Measurements from ENCODE around the gene TMC1.
"Not testable (repeated sequence)": the region's sequence is repeated elsewhere in the genome, so short reads cannot be mapped to it uniquely, and the experiment has no call there.

The TMC1 gene

DNA sequence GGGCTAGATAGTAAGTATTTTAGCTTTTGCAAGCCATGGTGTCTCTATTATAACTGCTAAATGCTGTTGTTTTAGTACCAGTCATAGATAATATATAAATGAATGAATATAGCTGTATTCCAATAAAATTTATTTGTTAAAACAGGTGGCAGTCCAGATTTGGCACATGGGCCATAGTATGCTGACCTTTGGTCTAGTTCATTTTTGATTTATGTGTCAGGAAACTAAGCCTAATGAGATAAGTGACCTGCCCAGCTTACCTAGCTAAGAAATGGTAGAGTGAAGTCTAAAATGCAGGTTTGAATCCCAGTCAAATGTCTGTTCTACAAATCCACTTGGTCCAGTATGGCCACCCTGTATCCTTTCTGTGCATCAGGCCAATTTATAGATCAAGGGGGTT is 292.1 kb downstream of the TMC1 start:
- DNase-seq: no peak

GRCh38 chr9:72814083-72814597 is 292.7 kb downstream of the TMC1 start:
- DNase-seq: no peak

DNA sequence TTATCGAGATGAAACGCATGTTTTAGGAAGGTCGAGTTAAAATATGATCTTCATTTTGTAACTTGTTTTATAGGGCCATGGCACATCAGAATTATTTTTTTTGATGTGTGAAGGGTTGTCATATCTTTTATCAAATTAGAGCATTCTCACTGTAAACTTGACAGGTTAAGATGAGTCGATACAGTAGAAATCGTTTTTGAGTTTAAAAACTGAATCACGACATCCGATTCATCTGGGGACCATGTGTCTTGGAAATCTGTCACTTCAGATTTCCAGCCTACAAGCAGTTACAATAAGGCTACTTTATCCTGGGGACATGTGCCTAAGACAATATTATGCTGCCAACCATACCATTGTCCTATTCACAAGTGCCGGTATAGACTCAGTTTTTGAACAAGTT is 295.3 kb downstream of the TMC1 start:
- no peak for DNase-seq

GRCh38 chr9:72817413-72817812 is 296.0 kb downstream of the TMC1 start:
- DNase-seq: no peak

DNA sequence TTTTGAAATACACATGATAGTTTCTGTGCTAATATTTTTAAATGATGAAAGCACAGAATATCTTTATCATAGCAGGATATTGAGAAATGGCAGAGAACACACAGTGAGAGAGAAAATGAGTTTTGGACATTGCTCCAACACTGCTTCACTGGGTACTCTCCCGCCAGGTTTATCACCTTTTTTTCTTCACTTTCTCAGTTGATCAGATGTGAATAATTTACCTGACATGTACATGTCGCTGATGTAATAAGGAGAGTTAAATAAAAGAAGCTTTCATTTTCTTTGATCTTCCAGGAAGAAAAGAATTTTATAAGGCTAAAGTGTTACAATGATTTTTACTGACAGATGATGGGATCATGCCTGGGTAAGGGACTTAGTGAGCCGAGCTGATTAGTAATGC is 297.0 kb downstream of the TMC1 start:
- DNase-seq: no peak

- no peak for DNase-seq
These were observed 302.6 kb downstream of the TMC1 start for GRCh38 chr9:72823971-72824370.

DNA sequence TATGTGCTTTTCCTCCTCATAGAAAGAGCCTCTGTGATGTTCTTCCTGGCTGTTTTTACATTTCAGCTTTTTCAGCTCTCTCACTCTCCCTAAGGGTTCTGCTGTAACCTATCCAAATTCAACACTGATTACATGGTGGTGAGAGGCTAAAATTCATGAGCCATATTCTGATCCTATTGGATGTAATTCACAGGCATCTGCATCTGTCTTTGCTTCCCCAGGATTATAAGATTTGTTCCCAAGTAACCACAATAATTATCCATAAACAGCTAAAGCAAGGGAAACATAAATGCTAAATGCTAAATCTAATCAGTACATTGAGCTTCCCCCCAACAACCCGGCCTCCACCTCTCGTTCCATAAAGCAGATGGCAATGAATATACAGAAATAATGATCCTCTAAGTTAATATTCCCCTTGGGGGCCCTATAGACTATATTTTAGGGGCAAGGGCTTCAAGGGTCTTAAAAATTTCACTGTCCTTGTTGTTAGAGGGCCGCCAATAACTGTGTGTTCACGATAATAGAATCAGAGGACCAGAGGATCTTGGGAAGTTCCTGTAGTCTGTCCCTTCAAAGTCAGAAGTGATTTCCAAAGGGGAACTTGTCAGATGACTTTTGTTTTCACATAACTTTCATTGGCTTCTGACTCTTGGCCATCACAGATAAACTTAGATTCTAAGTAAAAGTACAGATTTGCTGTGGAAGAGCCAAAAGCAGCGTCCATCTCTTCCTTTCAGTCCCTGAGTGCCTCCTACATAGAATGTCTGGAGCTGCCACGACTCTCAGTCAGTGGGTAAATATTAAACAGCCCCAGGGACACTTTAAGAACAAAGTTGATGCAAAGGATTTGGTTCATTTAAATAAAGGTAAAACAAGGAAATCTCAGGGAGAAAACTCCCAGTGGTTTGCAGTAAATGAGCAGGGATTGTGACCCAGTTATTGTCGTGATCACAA is 305.9 kb downstream of the TMC1 start:
- DNase-seq: no peak

- no peak for DNase-seq
These were observed 306.7 kb downstream of the TMC1 start for GRCh38 chr9:72827950-72828731.

DNA sequence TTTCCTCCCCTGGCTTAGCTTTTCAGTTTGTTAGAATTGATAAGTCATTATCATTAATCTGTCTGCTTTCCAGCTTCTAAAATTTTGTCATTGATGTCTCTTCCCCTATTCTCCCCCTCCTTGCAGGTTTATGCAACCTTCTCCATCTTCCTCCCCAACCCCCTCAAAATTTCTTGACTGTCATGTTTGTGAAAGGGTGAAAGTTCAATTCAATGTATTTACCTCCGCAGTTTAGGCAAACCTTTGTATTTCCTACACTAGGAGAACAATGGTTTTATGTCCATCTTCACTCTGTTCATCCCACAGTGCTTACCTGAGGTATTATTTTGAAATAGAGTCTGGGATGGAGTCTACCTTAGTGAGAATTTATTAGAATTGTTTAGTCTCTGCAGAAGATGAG is 313.6 kb downstream of the TMC1 start:
- DNase-seq: no peak

- no peak for DNase-seq
These were observed 315.4 kb downstream of the TMC1 start for GRCh38 chr9:72836790-72837189.

DNA sequence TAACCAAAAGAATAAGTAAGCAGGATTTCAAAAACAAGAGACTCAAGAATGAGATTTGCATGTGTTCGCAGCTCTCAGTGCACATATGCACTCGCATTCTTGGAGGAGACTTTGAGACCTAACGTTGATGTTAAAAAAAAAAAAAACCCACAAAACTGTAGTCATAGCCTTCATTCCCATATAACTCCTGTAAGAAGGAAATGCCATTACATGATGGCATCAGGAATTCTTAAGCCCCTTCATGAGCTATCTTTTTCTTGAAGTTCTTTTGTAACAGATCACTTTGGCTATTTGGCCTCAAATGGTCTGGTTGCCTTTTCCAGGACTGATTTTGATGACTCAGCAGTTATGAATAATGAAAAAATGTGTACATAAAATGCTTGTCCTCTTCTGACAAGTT is 317.7 kb downstream of the TMC1 start:
- no peak for DNase-seq

DNA sequence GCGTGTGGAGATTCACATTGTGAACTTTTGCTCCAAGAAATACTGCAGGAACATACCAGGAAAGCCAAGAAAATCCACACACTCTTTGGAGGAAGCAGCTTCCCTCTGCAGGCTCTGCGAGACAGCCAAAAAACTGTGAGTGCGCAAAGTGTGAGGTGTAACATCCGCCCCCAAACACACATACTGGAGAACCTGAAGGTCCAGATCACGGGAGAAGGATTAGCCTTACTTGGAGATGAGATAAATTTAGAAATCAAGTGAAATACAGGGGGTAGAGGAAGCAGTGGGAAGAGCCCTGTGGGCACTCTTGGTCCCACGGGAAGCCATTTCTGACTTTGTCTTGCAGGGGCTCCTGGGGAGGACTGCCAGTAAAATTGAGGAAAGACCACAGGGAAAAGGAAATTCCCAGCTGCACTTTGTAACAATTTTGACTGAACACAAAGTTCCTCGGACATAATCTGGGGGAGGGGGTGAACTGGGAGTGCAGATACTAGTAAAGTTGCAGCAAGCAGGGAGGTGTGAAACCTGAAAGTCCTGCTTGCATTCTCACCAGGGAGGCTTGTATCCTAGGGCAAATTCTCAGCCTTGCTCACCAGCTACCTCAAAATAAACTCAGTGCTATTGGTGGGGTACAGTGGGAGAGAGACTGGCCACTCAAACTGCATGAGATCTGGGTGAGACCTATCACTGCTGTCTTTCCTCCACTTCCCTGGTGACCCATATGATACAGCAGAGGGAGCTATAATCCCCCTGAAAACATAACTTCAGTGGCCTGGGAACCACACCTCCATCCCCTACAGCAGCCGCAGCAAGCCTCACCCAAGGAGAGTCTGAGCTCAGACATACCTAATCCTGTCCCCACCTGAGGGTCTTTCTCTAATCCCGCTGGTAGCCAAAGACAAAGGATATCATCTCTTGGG is 322.4 kb downstream of the TMC1 start:
- no peak for DNase-seq

DNA sequence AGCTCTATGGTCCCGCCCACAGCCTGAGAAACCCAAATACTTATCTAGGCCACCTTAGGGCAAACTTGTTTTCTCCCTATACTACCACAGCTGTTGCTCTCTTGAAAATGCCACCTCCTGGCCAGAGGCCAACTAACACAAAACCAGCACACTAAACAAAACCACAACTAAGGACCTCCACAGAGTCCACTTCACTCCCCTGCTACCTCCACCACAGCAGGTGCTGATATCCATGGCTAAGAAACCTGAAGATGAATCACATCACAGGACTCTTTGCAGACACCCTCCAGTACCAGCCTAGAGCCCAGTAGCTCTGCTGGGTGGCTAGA is 323.0 kb downstream of the TMC1 start:
- DNase-seq: no peak

DNA sequence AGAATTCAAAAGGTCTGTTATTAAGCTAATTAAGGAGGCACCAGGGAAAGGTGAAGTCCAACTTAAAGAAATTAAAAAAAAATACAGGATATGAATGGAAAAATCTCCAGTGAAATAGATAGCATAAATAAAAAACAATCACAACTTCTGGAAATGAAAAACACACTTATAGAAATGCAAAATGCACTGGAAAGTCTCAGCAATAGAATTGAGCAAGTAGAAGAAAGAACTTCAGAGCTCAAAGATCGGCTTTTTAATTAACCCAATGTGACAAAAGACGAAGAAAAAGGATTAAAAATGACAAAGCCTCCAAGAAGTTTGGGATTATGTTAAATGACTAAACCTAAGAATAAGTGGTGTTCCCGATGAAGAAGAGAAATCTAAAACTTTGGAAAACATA is 323.6 kb downstream of the TMC1 start:
- not testable (repeated sequence) for DNase-seq

- DNase-seq: not testable (repeated sequence)
These were observed 328.8 kb downstream of the TMC1 start for GRCh38 chr9:72850209-72850608.

- DNase-seq: no peak
These were observed 333.9 kb downstream of the TMC1 start for GRCh38 chr9:72855321-72855720.

GRCh38 chr9:72855890-72856523 is 334.6 kb downstream of the TMC1 start:
- DNase-seq: no peak

DNA sequence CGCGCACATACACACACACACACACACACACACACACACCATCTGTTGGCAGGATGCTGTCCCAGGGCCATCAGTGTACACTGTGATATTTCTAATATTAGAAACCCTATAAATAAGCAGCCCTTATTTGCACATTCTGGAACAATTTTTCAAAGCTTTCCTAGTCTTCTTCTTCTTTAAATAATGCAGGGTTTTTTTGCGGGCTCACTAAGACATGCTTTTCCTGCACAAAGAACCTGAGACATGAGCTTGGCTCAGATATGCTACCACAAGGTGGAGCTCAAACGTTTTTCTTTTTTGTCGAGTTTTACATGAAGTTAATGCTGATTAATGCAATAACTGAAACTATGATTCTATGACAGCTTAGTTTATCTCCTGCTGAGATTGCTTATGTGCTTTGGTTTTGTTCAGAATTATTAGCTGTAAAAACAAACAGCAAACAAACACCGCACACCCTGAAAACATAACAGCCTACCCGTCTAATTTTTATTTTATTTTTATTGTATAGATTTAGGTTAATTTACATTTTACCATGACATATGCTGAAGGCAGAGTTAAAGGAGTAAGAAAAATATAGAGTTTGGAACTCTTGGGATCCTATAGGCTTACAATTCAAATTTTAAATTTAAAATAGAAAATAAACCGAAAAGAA is 335.7 kb downstream of the TMC1 start:
- peak in 12 of 58 donors; percentile 2 to 55 (median 16) for DNase-seq

GRCh38 chr9:72857624-72857996 is 336.2 kb downstream of the TMC1 start:
- DNase-seq: no peak
